GM13977 (cell line): Measurements from ENCODE around the gene SLC19A1.
A peak's percentile ranks its signal among the peaks of the same experiment; 100 is the strongest.

Experiments
- DNase-seq: peaks from one replicate; pipeline ENCODE4 v3.0.0; 2012; ENCODE audit warnings: low spot score
- in situ Hi-C: fragments of 300-500 bp; cut with MboI; formaldehyde crosslinking; loops from one replicate; pipeline ENCODE4 v1.12.0; 2022; ENCODE audit warnings: low sequenced_read_pairs, low pct_unique_long_range_greater_than_20kb, mixed read lengths, inconsistent platforms; ENCODE audit not compliant: unreplicated experiment
- TF ChIP-seq, protein P1 (sequence below): IDR thresholded peaks from 2 replicates; pipeline ENCODE4 v1.5.1; 2012; ENCODE audit warnings: mild to moderate bottlenecking, control low read depth; ENCODE audit not compliant: insufficient read depth; ENCODE audit errors: extremely low read depth, missing control alignments

SLC19A1 gene

DNA sequence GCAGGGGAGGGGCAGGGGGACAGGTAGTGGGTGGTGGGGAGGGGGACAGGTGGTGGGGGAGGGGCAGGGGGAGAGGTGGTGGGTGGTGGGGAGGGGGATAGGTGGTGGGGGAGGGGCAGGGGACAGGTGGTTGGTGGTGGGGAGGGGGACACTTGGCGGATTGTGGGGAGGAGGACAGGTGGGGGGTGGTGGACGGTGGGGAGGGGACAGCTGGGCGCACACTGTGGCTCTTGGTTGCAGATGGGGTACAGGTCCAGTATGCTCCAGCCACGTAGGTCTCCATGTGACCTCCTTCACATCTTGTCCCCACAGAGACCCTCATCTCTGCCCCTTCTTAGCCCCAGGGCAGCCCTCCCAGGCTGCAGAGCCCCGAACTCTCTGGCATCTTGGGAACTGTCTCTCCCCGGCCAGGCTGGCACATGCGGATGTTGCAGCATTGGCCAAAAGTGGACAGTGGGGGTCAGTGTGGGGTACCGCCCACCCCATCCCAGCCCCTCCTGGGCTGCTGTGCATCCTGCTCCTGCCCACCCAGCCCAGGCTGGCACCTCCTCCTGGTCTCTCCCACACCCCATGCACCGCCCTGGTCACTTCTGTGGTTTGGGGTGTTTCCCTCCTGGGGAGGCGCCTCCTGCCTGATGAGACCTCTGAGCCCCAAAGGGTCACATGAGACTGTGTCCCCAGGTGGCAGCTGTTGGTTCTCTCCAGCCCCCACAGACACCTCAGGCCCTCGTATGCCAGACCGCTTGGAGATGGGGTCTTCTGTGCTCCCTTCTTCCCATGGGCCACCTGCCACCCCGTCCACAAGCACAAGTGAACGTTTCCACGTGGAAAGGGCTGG, 7.6 kb upstream of the SLC19A1 start:
- no peak for DNase-seq
- in situ Hi-C loops: loop anchor here (25.0 kb wide), 1 partner anchor 287 kb away; no protein-coding TSS in a partner anchor
- TF ChIP-seq, protein P1, sequence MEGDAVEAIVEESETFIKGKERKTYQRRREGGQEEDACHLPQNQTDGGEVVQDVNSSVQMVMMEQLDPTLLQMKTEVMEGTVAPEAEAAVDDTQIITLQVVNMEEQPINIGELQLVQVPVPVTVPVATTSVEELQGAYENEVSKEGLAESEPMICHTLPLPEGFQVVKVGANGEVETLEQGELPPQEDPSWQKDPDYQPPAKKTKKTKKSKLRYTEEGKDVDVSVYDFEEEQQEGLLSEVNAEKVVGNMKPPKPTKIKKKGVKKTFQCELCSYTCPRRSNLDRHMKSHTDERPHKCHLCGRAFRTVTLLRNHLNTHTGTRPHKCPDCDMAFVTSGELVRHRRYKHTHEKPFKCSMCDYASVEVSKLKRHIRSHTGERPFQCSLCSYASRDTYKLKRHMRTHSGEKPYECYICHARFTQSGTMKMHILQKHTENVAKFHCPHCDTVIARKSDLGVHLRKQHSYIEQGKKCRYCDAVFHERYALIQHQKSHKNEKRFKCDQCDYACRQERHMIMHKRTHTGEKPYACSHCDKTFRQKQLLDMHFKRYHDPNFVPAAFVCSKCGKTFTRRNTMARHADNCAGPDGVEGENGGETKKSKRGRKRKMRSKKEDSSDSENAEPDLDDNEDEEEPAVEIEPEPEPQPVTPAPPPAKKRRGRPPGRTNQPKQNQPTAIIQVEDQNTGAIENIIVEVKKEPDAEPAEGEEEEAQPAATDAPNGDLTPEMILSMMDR: peak; percentile 23

DNA sequence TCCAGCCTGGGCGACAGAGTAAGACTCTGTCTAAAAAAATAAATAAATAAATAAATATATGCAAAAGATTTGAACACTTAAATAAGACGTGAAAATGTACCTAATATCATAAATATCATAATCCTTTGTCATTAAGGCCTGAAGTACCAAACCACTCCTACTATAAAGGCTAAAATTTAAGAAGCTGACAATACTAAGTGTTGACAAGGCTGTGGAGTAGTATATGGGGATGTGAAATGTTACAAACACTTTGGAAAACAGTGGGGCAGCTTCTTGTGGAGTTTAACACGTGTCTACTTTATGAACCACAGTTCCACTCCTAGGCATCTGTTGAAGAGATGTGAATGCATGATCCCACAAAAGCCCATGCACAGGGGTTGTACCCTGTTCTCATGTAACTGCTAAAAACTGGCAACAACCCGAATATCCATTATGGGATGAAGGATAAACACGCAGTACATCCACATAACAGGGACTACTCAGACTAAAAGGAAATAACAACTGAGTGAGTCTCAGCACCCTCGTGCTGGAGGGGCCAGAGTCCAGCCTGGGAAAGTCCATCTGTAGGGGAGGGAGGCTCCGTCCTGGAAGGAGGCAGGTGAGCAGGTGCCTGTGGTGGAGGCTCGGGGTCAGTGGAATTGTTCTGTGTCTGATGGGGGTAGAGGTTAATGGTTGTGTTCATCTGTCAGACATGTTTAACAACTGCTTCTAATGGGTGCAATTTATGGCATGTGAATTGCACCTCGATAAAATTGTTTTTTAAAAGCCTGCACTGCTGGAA, 6.7 kb upstream of the SLC19A1 start:
- TF ChIP-seq, protein P1: no peak
- in situ Hi-C loops: no loop called here
- no peak for DNase-seq

DNA sequence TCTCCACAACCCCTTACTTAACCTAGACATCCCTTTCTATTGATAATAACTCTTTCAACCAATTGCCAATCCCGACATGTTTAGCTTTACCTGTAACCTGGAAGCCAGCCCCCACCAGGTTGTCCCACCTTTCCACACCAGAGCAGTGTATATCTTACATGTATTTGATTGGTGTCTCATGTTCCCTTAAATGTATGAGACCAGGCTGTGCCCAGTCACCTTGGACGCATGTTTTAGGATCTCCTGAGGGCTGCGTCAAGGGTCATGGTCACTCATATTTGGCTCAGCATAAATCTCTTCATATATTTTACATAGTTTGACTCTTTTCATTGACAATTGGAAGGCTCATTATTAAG, 5.3 kb upstream of the SLC19A1 start:
- no peak for DNase-seq
- in situ Hi-C loops: no loop called here
- TF ChIP-seq, protein P1: no peak

GRCh38 chr21:45546636-45547544, 4.7 kb upstream of the SLC19A1 start:
- in situ Hi-C loops: no loop called here
- DNase-seq: no peak
- TF ChIP-seq, protein P1: no peak

DNA sequence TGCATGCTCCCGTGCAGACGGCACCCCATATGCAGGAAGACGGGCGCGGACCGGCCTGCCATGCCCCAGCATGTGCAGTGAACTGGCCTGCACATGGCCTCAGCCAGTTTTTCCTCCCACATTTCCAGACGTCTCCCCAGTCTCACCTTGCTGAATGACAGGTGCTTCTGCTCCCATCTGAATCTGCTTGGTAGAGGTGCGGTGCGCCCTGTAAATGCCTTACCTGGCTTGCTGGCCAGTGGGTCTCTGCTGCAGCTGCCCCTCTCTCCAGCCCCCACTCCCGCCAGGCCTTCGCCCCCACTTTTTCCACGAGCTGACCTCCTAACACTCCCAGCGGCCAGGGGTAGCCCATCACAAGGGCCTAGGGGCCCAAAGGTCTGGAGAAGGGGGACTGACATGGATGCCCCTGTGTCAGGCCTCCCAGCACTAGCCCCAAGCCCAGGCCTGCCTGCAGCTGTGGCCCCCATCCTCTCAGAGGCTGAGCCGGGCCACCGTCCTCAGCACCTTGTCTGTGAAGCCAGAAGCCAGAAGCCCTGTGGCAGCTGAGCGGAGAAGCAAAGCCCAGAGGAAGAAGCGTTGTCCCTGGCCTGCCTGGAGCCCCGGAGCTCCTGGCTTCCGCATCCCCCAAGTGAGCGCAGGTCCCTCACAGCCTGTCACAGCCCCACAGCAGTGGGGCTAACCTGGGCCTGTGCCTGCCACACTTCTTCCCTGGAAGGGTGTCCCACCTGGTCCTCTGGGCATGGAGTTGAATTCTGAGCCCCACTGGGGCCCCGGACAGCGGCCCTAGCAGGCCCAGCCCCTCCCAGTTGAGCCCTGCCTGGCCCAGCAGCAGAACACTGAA, 3.7 kb upstream of the SLC19A1 start:
- no peak for DNase-seq
- TF ChIP-seq, protein P1: no peak
- in situ Hi-C loops: no loop called here
